Hepatic stellate cell (primary cell): Measurements from ENCODE around the gene SLC2A6.

Experiments
- DNase-seq: peaks from one replicate; pipeline ENCODE4 v3.0.0; 2011; ENCODE audit warnings: low spot score

SLC2A6 gene

DNA sequence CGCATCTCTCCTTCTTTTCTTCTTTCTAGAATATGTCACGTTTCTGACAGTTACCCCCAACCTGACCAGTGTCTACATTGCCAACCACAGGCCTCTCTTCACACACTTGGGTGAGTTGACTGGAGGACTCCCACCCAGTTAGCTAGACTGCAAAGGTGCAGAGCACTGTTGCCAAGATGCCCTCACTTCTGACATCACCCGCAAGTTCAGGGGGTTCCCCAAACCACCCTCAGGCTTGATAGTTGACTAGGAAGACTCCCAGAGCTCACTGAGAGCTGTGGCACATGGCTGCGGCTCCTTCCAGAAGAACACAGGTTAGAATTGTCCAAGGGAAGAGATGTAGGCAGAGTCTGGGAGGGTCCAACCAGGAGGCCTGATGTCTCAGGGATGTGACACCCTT, 39.6 kb downstream of the SLC2A6 start:
- DNase-seq = no peak

DNA sequence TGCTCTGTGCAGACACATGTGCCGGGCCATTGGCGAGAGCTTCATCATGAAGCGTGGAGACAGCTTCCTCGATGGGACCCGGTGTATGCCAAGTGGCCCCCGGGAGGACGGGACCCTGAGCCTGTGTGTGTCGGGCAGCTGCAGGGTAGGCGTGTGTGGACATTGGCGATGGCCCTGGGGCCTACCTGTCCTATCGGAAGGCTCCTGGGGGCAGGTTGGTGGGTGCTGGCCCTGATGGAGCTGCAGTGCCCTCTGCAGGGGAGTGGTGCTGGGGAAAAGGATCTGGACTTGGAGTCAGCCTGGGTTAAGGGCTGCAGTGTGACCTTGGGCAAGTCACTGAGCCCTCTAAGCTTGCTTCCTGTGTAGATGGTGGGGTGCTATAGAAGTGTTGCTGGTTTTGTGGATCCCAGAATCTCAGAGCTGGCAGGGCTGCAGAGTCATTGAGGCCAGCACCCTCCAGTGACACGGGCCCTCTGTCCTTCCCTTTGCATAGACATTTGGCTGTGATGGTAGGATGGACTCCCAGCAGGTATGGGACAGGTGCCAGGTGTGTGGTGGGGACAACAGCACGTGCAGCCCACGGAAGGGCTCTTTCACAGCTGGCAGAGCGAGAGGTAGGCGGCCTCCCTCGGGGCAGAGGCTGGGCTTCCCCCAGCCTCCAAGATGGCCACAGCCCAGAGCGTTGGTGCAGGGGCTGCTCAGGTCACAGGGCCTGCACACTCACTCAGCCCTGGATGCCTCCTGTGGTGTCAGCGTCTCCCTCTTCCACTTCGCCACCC, 41.0 kb downstream of the SLC2A6 start:
- no peak for DNase-seq

DNA sequence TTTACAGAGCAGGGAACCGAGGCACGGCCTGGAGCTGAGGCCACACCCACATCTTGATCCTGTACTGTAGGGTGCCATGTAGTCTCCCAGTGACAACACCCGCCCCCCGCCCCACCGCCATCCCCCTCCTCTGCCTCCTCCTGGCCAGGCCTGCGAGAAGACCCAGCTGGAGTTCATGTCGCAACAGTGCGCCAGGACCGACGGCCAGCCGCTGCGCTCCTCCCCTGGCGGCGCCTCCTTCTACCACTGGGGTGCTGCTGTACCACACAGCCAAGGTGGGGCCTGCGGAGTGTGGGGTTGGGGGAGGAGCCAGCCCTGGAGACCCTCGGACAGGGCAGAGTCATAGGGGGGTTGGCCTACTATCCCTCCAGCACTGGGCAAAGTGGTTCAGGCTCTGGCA, 42.2 kb downstream of the SLC2A6 start:
- no peak for DNase-seq

DNA sequence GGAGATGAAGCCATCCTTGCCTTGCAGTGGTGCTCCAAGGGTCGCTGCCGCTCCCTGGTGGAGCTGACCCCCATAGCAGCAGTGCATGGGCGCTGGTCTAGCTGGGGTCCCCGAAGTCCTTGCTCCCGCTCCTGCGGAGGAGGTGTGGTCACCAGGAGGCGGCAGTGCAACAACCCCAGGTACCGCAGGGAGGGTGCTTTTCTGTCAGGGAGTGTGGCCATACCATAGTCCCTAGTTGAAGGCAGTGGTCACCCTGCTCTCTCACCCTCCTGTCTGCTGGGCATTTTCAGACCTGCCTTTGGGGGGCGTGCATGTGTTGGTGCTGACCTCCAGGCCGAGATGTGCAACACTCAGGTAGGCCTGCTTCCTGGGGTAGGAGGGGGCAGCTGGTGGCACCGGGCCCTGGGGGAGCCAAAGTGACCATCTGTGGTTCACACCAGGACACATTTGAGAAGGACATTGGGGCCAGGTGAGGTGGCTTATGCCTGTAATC, 45.5 kb downstream of the SLC2A6 start:
- DNase-seq = no peak

DNA sequence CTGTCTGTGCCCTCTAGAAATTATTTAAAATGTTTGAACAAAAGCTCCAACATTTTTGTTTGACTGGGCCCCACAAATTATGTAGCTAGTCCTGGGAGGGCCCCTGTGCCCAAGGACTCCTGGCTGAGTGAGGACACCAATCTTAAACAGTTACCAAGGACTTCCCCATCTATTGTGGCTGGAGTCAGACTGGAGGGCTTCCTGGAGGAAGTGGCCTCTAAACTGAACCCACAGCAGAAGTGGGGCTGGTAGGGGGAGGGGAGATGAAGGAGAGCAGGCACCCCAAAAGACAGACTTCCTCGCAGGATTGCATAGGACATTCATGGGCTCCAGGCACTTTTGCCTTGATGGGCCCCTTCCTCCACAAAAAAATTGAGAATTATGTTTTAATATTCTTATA, 48.7 kb downstream of the SLC2A6 start:
- DNase-seq = no peak

DNA sequence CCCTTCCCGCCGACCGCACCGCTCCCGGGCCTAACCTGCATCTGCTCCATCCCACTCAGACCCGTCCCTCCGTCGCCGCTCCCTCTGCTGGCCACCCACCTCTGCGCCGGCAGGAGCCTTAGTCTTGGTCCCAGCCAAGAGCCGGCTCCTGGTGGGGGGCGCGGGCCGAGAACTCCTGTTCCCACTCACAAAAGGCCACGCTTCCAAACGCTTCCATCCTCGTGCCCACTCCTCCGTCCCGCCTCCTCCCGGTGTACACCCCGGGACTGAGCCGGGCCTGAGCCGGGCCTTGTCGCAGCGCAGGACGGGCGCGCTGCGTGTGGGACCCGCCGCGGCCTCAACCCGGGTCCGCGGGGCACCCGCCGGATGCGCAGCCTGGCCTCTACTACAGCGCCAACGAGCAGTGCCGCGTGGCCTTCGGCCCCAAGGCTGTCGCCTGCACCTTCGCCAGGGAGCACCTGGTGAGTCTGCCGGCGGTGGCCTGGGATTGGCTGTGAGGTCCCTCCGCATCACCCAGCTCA, 49.2 kb downstream of the SLC2A6 start:
- no peak for DNase-seq

DNA sequence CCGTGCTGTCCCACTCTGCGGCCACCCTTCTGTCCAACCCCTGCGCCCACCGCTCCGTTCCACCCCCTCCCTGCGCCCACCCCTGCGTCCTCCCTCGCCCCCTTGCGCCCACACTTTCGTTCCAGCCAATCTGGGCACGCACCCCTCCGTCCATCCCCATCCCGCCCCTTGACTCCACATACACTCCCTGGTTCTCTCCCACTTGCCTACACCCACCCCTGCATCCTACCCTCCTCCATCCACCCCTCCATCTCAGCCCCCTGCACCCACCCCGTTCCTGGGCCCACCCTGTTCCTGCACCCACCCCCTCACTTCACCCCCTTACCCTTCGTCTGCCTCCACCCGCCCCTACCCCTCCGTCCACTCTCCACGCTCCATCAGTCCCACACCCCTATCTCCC, 49.7 kb downstream of the SLC2A6 start:
- DNase-seq = no peak

DNA sequence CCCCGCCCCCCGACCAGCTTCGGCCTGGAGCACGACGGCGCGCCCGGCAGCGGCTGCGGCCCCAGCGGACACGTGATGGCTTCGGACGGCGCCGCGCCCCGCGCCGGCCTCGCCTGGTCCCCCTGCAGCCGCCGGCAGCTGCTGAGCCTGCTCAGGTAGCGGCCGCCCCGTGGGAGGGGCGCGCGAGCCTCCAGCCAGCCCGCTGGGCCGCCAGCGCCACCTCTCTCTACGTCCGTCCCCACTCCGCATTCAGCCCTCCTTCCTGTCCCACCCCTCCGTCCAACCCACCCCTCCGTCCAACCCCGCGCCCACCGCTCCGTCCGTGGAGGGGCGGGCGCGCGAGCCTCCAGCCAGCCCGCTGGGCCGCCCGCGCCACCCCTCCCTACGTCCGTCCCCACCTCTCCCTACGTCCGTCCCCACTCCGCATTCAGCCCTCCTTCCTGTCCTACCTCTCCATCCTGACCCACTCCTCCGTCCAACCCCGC, 50.2 kb downstream of the SLC2A6 start:
- DNase-seq = no peak

DNA sequence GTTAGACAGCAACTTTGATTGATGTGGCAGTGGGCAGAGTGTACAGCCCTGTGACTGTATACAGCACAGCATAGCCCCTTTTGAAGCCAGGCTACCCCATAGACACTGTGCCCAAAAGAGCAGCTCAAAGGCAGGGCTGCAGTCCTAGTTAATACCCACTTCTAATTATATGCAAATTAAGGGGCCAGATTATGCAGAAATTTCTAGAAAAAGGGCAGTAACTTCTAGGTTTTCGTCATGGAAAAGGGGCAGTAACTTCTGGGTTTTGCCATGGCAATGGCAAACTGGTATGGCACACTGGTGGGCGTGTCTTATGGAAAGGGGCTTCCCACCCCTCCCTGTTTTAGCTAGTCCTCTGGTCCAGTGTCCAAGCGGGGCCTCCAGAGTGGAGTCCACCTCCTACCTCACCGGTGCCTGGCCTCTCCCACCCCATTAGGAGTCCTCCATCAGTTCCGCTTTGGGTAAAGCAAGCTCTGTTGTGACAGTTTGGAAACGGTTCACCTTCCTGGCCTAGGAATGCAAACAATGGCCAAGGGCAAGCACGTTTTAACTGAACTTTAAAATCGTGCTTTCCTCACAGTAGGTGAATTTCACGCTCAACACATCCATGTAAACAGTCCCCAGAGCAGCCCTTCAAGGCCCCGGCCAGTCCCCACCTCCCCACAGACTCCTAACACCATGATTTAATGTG, 51.1 kb downstream of the SLC2A6 start:
- DNase-seq = no peak

DNA sequence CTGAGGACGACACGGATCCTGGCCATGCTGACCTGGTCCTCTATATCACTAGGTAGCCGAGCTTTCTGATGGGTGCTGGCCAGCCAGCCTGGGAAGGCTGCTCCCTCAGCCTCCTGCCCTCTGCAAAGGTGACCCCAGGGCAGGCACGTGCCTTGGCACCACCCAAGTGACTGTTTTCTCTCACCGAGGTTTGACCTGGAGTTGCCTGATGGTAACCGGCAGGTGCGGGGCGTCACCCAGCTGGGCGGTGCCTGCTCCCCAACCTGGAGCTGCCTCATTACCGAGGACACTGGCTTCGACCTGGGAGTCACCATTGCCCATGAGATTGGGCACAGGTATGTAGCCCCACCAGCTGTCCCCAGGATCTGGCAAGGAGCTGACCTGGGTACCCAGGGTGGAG, 52.9 kb downstream of the SLC2A6 start:
- DNase-seq = no peak

DNA sequence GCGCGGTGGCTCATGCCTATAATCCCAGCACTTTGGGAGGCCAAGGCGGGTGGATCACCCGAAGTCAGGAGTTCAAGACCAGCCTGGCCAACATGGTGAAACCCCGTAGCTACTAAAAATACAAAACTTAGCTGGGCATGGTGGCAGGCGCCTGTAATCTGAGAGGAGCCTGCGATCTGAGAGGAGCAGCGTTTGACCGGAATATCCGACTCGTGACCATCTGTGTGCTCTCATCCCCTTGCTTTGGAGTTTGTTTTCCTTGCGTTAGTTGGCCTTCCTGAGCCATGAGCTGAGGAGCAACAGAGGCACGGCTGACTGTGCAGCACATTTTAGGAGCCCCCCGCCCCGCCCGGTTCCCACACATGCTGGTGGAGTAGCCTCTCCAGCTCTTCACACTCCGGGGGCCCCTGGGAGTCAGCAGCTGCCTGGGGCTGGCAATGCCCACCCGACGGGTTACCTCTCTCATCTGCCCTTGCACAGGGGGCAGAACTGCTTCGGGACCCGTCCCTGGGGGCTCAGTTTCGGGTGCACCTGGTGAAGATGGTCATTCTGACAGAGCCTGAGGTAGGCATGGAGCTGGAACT, 53.8 kb downstream of the SLC2A6 start:
- DNase-seq = no peak

DNA sequence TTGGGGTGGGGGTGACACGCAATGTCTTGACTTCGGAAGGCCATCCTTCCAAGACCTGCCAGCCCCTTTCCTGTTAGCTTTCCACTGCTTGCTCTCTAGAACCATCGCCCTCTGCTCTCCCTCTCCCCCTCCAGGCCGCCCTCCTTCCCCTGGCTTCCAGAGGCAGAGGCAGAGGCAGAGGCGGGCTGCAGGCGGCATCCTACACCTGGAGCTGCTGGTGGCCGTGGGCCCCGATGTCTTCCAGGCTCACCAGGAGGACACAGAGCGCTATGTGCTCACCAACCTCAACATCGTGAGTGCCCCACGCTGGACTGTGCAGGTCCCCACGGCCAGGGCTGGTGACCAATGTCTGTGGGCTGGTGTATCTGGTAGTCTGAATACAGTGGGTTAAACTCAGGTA, 54.7 kb downstream of the SLC2A6 start:
- no peak for DNase-seq

DNA sequence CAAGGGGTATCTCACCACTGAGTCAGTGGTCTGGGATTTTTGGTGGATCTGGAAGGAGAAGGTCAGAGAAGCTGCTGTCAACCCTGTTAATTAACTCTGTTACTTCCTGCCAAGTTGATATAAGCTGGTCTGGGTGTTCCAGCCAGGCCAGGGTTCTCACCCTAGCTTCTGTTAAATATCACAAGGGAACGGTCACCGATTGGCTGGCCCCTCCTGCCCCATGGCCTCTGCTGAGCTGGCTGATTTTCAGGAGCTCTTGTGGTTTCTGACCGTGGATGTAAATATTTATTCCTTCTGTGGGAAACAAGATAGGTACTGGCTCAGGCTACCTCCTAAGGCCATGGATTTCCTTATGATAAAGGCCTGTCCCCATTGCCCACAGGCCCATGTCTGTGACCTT, 55.7 kb downstream of the SLC2A6 start:
- no peak for DNase-seq

DNA sequence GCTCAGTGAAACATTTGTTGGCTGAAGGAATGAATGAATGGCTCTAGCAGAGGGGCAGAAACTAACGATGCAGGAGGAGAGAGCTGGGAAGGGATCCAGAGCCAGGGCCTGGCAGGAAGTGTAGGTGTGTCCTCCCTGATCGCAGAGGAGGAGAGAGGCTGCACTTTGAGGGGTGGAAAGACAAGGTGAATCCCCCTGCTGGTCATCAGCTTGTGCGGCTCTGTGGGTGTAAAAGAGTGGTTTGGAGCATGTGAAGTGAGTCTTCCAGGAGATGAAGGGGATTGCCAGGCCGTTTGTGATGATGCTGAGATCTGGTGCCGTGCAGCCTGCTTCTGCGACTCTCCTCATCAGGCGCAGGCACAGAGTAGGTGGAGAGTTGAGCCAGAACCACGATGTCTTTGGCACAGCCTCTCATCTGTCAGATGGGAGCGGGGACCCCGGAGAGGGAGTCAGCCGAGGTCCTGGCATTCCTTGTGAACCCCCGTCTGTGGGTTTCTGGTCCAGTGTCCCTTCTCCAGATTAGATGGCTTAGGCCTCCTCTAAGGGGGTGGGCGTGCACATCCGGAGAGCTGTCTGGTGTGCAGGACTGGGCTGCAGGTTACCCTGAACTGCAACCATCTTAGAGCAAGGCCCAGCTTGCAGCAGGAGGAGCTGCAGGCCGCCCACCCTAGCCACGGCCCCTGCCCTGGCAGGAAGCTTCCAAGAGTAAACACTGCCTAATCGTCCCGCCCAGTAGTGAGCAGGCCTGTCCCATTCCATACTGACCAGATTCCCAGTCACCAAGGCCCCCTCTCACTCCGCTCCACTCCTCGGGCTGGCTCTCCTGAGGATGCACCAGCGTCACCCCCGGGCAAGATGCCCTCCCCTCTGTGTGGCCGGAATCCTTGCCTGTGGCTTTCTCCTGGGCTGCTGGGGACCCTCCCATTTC, 57.0 kb downstream of the SLC2A6 start, which contains the start of gene ADAMTS13:
ADAMTS13 (plus strand) TSS at position 753 of the 928 bp plus-strand sequence; CDS start at position 830, 77 bp downstream.
- DNase-seq = no peak
